ENCODE data around the gene ADISSP. TPM values are rescaled to one million over a fixed set of nuclear protein-coding genes. Genes with fewer than 3 reads are reported as not detected.

ADISSP gene
- total and polyA plus RNA-seq, 2 of the 13 experiments (the other 11 are each of a cell fraction or from before 2014, with no cell fraction given) = 38.3 to 90.6 TPM

- TF ChIP-seq HMGXB4 (CRISPR knock-in tag; IDR thresholded peaks at IDR 0.05; ENCODE audit: borderline replicate concordance in 1 of 2, low read depth in 1 of 2) (no peak), TOPORS (CRISPR knock-in tag; IDR thresholded peaks at IDR 0.05) (no peak), IRF9 (CRISPR knock-in tag; IDR thresholded peaks at IDR 0.05; ENCODE audit: borderline replicate concordance) (0 out of 2 replicates have a peak, but pooled peaks have one; percentile 33), ZBTB7B (CRISPR knock-in tag; IDR thresholded peaks at IDR 0.05) (no peak)
These were observed 13.9 kb downstream of the ADISSP start (continued) for GRCh38 chr20:3753501-3754275.

GRCh38 chr20:3753098-3753497, 14.5 kb downstream of the ADISSP start:
- Histone ChIP-seq H3K4me1 (ENCODE audit: insufficient read depth, low read length) (peaks cover 20% of the 10 kb centered on the region), H3K4me3 (replicated peaks in 1 of 3; ENCODE audit: insufficient read depth in 1 of 3, low read depth in 2 of 3, low read length in 3 of 3) (no peak overlapping the region), H3K36me3 (replicated peaks in 1 of 2; ENCODE audit: control insufficient read depth in 1 of 2, insufficient read depth in 2 of 2, low read length in 2 of 2) (peaks cover 20 to 21% of the 10 kb centered on the region in 2 experiments; a peak in 4 of 5 replicates), H3K79me2 (ENCODE audit: insufficient read depth, low read length) (no peaks in the 10 kb centered on the region), H3K27me3 (ENCODE audit: control insufficient read depth in 1 of 2, insufficient read depth in 2 of 2, low read length in 2 of 2) (peaks cover 2 to 12% of the 10 kb centered on the region in 2 experiments; a peak in 4 of 5 replicates), H3K9ac (ENCODE audit: insufficient read depth, low read depth, low read length) (no peak overlapping the region), H2AFZ (ENCODE audit: low read length) (no peak overlapping the region), H3K9me3 (ENCODE audit: low read length) (no peaks in the 10 kb centered on the region), H3K27ac (ENCODE audit: extremely low read length, insufficient read depth, low read length) (no peak overlapping the region), H4K20me1 (ENCODE audit: insufficient read depth, low read length) (no peaks in the 10 kb centered on the region), H3K4me2 (ENCODE audit: low read depth, low read length) (no peak overlapping the region)
- ATAC-seq (peak; percentile 54), DNase-seq (ENCODE audit: low spot score) (peak; percentile 71), FAIRE-seq (peak; percentile 92)
- ChIA-PET CTCF (ENCODE audit: low intra/inter-chr PET ratio, low total read pairs) (interaction anchor here (0.6 to 1.7 kb wide), 10 partner anchors 13 to 332 kb away, joined by 3 to 9 read pairs (median 6); partner anchors contain the start of genes AP5S1 and SPEF1), POLR2A (interaction anchor here (3.9 kb wide), 1 partner anchor 15 kb away, joined by 21 read pairs; the partner anchor contains the start of gene ADISSP)
- 75% methylated on average over 4 of the region's 4 CpGs for WGBS (ENCODE audit: low lambda C conversion rate)
- intact Hi-C loops (cut with micrococcal nuclease; ENCODE audit: unreplicated experiment) (loop anchor here (1.0 to 2.0 kb wide), 4 partner anchors 15 to 102 kb away; partner anchors contain the start of gene SPEF1), in situ Hi-C loops (cut with HindIII; ENCODE audit: extremely low pct_ligation_motif_present, low pct_unique_long_range_greater_than_20kb) (no loop called here)
- no TSS peak for BruUV-seq (replicated peaks)
- TF ChIP-seq AFF4 (CRISPR knock-in tag; IDR thresholded peaks at IDR 0.05) = no peak
- TF ChIP-seq NFIC (IDR thresholded peaks at IDR 0.05; ENCODE audit: low read length) = no peak
- TF ChIP-seq ZMYM4 (CRISPR knock-in tag; IDR thresholded peaks at IDR 0.05) = no peak
- TF ChIP-seq ZNF510 (CRISPR knock-in tag; IDR thresholded peaks at IDR 0.05; ENCODE audit: low read depth) = no peak
- peak; percentile 34; the same call in 1 of the 2 replicates for TF ChIP-seq ZNF501 (CRISPR knock-in tag; IDR thresholded peaks at IDR 0.05)
- TF ChIP-seq ZFX (CRISPR knock-in tag; IDR thresholded peaks at IDR 0.05; ENCODE audit: low read depth) = 0 out of 2 replicates have a peak, but pooled peaks have one; percentile 35
- no peak for TF ChIP-seq HOXA3 (CRISPR knock-in tag; IDR thresholded peaks at IDR 0.05)
- no peak for TF ChIP-seq TGIF2 (CRISPR knock-in tag; IDR thresholded peaks at IDR 0.05)
- TF ChIP-seq ZNF615 (CRISPR knock-in tag; IDR thresholded peaks at IDR 0.05; ENCODE audit: borderline replicate concordance) = no peak
- peak; percentile 84 for TF ChIP-seq RAD21 (CRISPR knock-in tag; IDR thresholded peaks at IDR 0.05)
- no peak for TF ChIP-seq ZNF883 (CRISPR knock-in tag; IDR thresholded peaks at IDR 0.05; ENCODE audit: not compliant biosample characterization)

Measured in HepG2 (cell line).